Activated naive CD8-positive, alpha-beta T cell (primary cell): ENCODE measurements around the gene KLF11.
"Not testable (repeated sequence)": the region's sequence is repeated elsewhere in the genome, so short reads cannot be mapped to it uniquely, and the experiment has no call there.

Experiments used
- H3K27ac Mint-ChIP-seq: one replicate; pipeline ENCODE4 v1.8.0; 2021; ENCODE audit warnings: mixed read lengths
- H3K27me3 Mint-ChIP-seq: one replicate; pipeline ENCODE4 v1.8.0; 2021; ENCODE audit warnings: mixed read lengths
- H3K36me3 Mint-ChIP-seq: one replicate; pipeline ENCODE4 v1.8.0; 2021; ENCODE audit warnings: mixed read lengths
- H3K4me1 Mint-ChIP-seq: one replicate; pipeline ENCODE4 v1.8.0; 2021; ENCODE audit warnings: low read depth, mixed read lengths
- H3K4me3 Mint-ChIP-seq: one replicate; pipeline ENCODE4 v1.8.0; 2021; ENCODE audit warnings: mild to moderate bottlenecking, mixed read lengths
- H3K9me3 Mint-ChIP-seq: one replicate; pipeline ENCODE4 v1.8.0; 2021; ENCODE audit warnings: low read depth, mixed read lengths

The KLF11 gene

DNA sequence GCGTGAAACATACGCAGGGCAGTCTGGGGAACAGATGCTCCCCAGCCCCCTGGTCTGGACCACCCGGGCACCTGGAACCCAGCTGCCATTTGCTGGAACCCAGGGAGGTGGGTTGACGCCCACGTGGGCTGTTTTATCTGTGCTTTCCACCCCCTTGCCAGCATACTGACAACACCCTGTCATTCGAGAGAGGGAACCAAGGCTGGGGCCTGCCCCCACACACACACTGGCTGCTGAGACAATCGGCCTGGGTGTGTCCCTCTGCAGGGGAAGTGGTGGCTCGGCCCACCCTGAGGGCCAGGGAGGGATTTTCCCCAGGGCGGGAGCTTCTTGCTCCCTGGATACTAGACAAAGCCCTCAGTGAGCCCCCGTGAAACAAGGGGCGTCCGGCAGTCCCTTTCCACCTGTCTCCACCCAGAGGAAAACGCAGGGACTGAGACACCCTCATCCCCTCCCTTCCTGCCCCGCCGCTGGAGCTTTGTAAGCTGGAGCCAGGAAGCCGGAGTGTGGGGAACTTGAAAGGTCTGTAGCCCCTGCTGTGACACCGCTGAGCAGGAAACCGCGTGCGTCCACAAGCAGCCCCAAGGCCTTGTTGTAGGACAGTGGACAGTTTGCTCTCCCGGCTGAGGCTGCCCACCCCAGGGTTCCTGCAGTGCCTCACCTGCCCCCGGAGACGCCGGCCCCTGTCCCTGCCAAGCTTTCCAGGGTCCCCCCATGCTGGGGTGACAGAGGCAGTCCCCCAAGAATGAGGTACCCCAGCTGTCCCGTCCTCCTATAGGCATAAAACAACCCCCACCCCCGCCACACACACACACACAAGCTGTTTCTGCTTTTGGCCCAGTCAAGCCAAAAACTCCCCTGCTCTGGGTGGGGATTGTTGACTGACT is 14.1 kb upstream of the KLF11 start:
- Mint-ChIP-seq H3K4me1 (peaks cover 26% of the 10 kb centered on the region), H3K27ac (peak overlapping the region; percentile 51), H3K9me3 (no peaks in the 10 kb centered on the region), H3K4me3 (peak overlapping the region; percentile 42), H3K36me3 (no peaks in the 10 kb centered on the region), H3K27me3 (no peaks in the 10 kb centered on the region)

DNA sequence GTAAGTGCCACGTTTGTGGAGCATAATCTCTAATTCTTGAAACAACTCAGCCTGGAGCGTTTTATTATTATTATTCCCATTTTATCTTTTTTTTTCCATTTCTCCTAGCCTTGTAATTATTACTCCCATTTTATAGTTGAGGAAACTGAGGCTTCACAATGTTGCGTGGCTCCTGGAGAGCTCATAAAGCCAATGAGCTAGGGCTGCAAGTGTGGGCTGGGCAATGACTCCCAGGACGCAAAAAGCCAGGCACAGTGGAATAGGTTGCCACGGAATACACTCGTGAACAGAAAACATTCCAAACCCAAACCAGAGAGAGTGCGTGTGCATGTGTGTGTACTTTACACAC is 13.5 kb upstream of the KLF11 start:
- no peaks in the 10 kb centered on the region for H3K9me3 Mint-ChIP-seq
- H3K27ac Mint-ChIP-seq = peak overlapping the region; percentile 51
- H3K4me3 Mint-ChIP-seq = peak overlapping the region; percentile 42
- H3K27me3 Mint-ChIP-seq = no peaks in the 10 kb centered on the region
- H3K4me1 Mint-ChIP-seq = peaks cover 28% of the 10 kb centered on the region
- no peaks in the 10 kb centered on the region for H3K36me3 Mint-ChIP-seq

DNA sequence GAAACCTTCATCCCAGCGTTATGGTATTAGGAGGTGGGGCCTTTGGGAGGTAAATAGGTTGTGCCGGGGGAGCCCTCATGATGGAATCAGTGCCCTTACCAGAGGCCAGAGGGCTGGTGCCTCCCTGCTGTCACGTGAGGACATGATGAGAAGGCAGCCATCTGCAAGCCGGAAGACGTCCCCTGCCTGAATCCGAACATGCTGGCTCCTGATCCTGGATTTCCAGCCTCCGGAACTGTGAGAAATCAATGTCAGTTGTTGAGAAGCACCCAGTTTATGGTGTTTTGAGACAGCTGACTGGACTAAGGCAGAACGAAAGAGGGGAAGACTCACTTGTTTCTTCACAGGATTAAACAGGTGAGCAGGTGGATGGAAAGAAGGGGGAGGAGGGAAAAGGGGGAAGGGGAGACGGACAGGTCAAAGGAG is 13.0 kb upstream of the KLF11 start:
- no peak overlapping the region for H3K4me3 Mint-ChIP-seq
- H3K27ac Mint-ChIP-seq = no peak overlapping the region

DNA sequence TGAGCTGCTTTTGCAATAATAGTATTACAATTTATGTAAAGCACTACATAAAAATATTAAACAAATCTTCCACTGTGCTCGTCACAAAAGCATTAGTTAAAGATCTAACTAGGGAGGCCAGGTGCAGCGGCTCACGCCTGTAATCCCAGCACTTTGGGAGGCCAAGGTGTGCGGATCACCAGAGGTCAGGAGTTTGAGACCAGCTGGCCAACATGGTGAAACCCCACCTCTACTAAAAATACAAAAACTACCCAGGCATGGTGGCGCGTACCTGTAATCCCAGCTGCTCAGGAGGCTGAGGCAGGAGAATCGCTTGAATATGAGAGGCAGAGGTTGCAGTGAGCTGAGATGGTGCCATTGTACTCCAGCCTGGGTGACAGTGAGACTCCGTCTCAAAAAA is 12.6 kb upstream of the KLF11 start:
- not testable (repeated sequence) for H3K9me3 Mint-ChIP-seq, H3K36me3 Mint-ChIP-seq, H3K4me3 Mint-ChIP-seq, H3K27ac Mint-ChIP-seq, H3K27me3 Mint-ChIP-seq
- peaks cover 31% of the 10 kb centered on the region for H3K4me1 Mint-ChIP-seq

More for the DNA sequence above, 13.0 kb upstream of the KLF11 start:
- Mint-ChIP-seq H3K4me1 (peaks cover 28% of the 10 kb centered on the region), H3K36me3 (no peaks in the 10 kb centered on the region), H3K9me3 (no peaks in the 10 kb centered on the region), H3K27me3 (no peaks in the 10 kb centered on the region)

DNA sequence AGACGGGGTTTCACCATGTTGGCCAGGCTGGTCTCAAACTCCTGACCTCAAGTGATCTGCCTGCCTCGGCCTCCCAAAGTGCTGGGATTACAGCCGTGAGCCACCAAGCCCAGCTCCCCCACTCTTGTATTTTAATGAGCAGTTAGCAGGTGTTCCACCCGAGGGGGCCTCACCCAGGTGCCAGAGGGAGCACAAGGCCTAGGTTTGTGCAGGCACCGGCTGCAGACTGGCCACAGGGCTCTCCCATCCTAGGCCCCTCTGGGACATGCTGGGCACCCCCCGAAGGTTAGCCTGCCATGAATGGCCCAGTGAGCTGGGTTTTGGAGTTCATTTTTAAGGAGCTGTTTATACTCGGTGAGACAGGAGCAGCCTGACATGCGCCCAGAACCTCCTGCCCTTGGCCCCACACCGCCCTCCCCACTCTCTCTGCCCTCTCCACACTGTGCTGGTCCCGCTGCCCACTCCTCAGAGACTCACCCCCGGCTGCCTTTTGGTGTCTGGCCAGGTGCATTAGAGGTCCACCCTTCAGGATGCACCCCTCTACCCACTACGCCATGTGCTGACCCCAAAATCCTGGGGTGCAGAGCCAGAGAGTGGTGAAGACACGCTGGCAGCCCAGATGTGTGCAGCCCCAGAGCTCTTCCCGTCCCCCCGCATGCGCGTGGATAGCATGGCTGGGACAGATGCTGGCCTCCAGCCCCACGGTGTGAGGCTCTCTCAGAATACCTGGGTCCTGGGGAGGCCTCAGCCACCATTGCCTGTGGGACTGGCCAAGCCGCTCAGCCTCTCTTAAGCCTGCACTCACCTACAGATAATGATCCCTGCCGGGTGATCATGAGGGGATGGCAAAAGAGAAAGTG is 11.2 kb upstream of the KLF11 start:
- no peaks in the 10 kb centered on the region for H3K9me3 Mint-ChIP-seq
- H3K4me1 Mint-ChIP-seq = peaks cover 32% of the 10 kb centered on the region
- no peaks in the 10 kb centered on the region for H3K36me3 Mint-ChIP-seq
- H3K27ac Mint-ChIP-seq = no peak overlapping the region
- no peak overlapping the region for H3K4me3 Mint-ChIP-seq
- no peaks in the 10 kb centered on the region for H3K27me3 Mint-ChIP-seq

DNA sequence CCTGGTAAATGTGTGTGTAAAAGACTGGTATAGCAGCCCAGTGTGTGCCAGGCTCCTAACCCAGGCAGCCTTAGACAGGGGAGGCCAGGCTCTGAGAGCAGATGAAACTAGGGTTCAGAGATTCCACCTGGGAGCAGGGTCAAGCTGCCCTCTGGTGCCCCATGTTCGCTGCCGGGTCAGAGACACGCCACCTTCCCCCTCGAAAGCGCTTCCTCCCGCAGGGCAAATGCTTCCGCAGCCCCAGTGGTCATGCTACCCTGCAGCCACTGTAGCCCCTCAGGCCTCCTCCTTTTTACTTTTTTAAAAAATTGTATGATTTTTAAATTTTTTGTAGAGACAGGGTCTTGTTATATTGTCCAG is 10.6 kb upstream of the KLF11 start:
- H3K9me3 Mint-ChIP-seq = no peaks in the 10 kb centered on the region
- H3K4me1 Mint-ChIP-seq = peaks cover 29% of the 10 kb centered on the region
- no peak overlapping the region for H3K27ac Mint-ChIP-seq
- H3K4me3 Mint-ChIP-seq = no peak overlapping the region
- no peaks in the 10 kb centered on the region for H3K36me3 Mint-ChIP-seq
- H3K27me3 Mint-ChIP-seq = no peaks in the 10 kb centered on the region

DNA sequence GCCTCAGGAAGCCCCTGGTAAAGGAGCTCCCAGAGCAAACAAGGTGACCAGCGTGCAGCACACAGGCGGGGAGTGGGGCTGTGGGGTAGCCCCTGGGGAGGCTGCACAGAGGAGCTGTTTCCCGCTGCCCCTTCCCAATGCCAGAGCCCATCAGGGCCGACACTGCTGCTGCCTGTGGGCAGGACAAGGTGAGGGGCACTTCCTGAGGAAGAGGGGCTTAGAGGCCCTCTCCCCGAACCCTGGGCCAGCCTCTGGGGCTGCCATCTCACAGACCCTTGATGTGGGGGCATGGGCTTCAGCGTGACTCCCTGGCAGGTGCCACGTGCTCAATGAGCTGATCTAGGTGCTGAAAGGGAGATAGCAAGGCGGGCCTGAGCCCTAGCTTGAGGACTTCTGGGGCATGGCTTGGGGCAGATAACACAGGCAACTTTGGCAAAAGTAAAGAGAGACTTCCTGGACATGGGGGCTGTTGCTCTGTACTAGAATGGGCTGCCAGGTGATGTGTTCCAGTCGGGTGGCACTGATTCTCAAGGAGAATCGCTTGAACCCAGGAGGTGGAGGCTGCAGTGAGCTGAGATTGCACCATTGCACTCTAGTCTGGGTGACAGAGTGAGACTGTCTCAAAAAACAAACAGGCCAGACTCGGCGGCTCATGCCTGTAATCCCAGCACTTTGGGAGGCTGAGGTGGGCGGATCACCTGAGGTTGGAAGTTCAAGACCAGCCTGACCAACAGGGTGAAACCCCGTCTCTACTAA is 9.9 kb upstream of the KLF11 start:
- Mint-ChIP-seq H3K4me1 (peaks cover 23% of the 10 kb centered on the region), H3K27ac (no peak overlapping the region), H3K36me3 (no peaks in the 10 kb centered on the region), H3K9me3 (no peaks in the 10 kb centered on the region), H3K27me3 (no peaks in the 10 kb centered on the region), H3K4me3 (no peak overlapping the region)

DNA sequence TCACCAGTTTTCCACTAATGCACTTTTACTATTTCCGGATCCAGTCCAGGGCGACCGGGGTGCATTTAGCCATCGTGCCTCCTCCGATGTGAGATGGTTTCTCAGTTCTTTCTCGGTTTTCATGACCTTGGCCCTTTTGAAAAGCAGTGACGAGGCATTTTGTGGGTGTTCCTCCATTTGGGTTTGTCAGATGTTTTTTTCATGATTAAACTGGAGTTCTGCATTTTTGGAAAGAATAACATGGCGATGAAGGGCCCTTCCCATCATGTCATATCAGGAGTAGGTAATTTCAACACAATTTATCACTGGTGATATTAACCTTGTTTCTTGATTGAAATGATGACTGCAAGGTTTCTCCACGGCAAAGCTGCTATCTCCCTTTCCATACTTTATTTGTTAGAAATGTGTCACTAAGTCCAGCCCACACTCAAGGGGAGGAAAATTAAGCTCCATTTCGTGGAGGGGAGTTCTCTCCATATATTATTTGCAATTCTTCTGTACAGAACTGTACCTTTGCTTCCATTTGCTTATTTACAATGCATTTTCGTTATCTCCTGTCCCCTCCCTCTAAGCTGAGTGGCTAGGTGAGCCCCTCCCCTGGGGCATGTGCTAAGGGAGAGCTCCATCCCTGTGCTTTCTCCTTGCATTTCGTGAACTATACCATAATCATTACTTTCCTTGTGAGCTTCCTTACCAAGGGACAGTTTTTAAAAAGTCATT is 8.9 kb upstream of the KLF11 start:
- H3K27ac Mint-ChIP-seq = peak overlapping the region; percentile 22
- H3K27me3 Mint-ChIP-seq = no peaks in the 10 kb centered on the region
- no peaks in the 10 kb centered on the region for H3K36me3 Mint-ChIP-seq
- peaks cover 15% of the 10 kb centered on the region for H3K4me1 Mint-ChIP-seq
- H3K9me3 Mint-ChIP-seq = no peaks in the 10 kb centered on the region
- H3K4me3 Mint-ChIP-seq = no peak overlapping the region

DNA sequence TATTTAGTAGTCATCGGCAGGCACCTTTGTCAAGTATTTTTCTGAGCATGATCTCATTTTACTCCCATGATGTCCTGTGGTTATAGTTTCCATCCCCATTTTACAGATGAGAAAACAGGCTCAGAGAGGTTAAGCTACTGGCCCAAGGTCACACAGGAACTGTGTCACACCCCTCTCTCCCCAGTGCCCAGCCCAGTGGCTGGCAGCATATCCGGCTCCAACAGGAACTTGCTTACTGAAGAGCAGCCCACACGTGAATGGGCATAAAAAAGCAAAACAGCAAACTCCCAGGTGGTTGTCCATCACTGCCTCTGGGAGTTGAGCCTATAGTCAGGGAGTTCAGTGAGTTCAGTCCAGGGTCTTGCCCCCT is 8.3 kb upstream of the KLF11 start:
- H3K27me3 Mint-ChIP-seq = no peaks in the 10 kb centered on the region
- H3K4me1 Mint-ChIP-seq = peaks cover 10% of the 10 kb centered on the region
- H3K9me3 Mint-ChIP-seq = no peaks in the 10 kb centered on the region
- H3K4me3 Mint-ChIP-seq = no peak overlapping the region
- H3K36me3 Mint-ChIP-seq = no peaks in the 10 kb centered on the region
- peak overlapping the region; percentile 22 for H3K27ac Mint-ChIP-seq

DNA sequence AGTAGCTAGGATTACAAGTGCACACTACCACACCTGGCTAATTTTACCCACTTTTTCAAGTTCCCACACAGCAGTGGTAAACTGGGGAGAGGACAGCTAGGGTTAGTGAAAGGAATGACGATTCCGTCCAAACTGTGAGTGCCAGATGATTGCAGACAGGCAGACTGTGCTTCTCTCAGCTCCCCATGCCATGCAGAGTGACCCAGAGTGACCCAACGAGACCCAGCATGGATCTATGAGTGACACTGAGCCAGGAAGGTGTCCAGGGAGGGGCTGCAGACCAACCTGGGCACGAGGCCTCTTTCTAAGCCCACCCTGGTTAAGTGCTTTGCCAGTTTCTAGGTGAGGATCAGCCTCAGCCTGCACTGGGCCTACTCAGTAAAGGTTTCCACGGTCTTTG is 7.7 kb upstream of the KLF11 start:
- no peak overlapping the region for H3K27ac Mint-ChIP-seq
- no peak overlapping the region for H3K4me3 Mint-ChIP-seq
- H3K9me3 Mint-ChIP-seq = no peaks in the 10 kb centered on the region
- no peaks in the 10 kb centered on the region for H3K27me3 Mint-ChIP-seq
- H3K4me1 Mint-ChIP-seq = peaks cover 6% of the 10 kb centered on the region
- H3K36me3 Mint-ChIP-seq = no peaks in the 10 kb centered on the region

DNA sequence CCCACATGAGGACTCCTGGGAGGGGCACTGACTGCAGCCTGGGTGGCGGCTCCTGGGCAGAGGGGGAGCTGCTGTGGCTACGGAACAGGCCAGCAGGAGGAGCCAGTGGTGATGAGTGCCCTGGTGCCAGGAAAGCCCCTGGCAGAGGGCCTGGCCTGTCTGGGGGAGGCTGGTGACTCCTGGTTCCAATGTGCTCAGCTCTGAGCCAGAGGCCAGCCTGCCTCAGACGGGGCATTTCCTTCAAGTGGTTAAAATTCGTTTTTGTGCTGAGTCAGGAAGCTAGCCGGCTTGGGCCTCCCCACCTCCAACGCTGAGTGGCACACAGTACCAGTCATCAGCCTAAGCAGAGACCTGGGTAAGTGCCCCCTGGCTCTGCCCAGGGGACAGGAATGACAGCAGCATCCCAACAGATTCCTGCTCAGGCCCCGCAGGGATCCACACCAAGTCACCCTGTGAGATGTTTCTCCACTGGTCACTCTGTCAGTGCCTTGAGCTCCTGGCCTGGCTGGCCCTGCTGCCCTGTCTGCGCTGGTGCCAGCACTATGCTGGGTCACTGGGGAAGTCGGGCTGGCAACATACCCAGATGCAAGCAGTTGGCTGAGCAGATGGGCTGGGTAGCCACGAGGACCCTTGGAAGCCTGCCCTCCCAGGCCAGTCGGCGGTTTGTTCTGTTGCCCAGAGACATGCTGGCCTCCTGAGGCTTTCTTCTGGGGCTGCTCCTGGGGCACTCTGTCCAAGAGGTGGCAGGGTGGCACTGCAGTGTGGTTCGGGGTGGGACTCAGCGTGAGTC is 7.1 kb upstream of the KLF11 start:
- Mint-ChIP-seq H3K27me3 (no peaks in the 10 kb centered on the region), H3K4me3 (no peak overlapping the region), H3K4me1 (peaks cover 7% of the 10 kb centered on the region), H3K36me3 (no peaks in the 10 kb centered on the region), H3K27ac (no peak overlapping the region), H3K9me3 (no peaks in the 10 kb centered on the region)

DNA sequence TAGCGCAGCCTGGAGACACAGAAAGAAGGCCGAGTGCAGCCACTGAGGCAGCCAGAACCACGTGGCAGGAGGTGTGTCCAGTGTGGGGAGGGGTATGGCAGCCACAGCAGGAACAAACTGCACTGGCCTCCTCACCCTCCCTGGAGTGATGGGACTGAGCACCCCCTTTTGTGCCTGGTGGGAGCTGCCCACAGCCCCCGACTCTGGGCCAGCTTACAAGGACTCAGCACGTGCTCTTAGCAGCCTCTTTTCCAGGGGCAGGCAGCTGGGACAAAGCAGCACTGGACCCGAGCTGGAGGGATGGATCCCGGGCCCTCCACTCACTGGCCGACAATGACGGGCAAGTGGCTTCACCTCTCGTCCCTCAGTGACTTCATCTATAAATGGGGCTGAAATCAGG is 5.2 kb upstream of the KLF11 start:
- no peaks in the 10 kb centered on the region for H3K9me3 Mint-ChIP-seq
- H3K27ac Mint-ChIP-seq = no peak overlapping the region
- no peaks in the 10 kb centered on the region for H3K36me3 Mint-ChIP-seq
- peaks cover 16% of the 10 kb centered on the region for H3K4me1 Mint-ChIP-seq
- no peak overlapping the region for H3K4me3 Mint-ChIP-seq
- no peaks in the 10 kb centered on the region for H3K27me3 Mint-ChIP-seq

DNA sequence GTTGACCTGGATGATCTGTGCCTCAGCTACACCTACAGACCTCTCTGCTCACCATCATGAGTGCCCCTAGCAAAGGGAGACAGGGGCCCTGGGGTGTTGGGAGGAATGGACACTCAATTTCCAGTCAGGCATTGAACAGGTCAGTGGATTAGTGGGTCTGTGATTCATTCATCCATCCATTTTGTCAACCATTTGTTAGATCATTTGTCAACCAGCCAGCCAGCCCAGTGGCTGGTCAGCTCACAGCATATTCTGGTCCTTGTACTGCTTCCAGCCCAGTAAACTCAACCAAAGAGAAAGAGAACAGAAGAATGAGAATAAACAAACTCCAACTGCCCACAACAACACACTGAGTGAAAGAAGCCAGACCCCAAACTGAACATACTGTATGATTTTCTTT is 4.6 kb upstream of the KLF11 start:
- no peak overlapping the region for H3K27ac Mint-ChIP-seq
- no peaks in the 10 kb centered on the region for H3K9me3 Mint-ChIP-seq

More for the DNA sequence above, 4.6 kb upstream of the KLF11 start:
- Mint-ChIP-seq H3K4me3 (no peak overlapping the region), H3K36me3 (no peaks in the 10 kb centered on the region), H3K4me1 (peaks cover 16% of the 10 kb centered on the region), H3K27me3 (no peaks in the 10 kb centered on the region)
